OCI-LY3 (cell line): ENCODE measurements around the gene KRTAP25-1.

ENCODE experiments used
- CTCF ChIP-seq: fragments of 200-600, 300-600 bp; sonication (generic); IDR thresholded peaks from 2 replicates; pipeline ENCODE4 v1.5.1; 2014; ENCODE audit warnings: antibody characterized with exemption, low read length, low read depth
- EZH2phosphoT487 ChIP-seq: fragments of 200-600 bp; shearing (Covaris generic); IDR thresholded peaks from 2 replicates; pipeline ENCODE4 v1.6.1; 2018; ENCODE audit warnings: antibody characterized with exemption, mixed run types, low read depth

GRCh38 chr21:30315701-30316100 is 26.4 kb upstream of the KRTAP25-1 start:
- TF ChIP-seq CTCF, result no peak
- no peak for TF ChIP-seq EZH2phosphoT487
